ENCODE measurements around the gene SNX6.

GRCh38 chr14:34522496-34522895 is 107.5 kb downstream of the SNX6 start:
- TF ChIP-seq CTCF (IDR thresholded peaks at IDR 0.05) (no peak), POLR2A (IDR thresholded peaks at IDR 0.05) (no peak)

Data from body of pancreas (tissue), 4 donors.